Lung (tissue), 12 donors: Measurements from ENCODE around the gene EMC8. TPM values are rescaled to one million over a fixed set of nuclear protein-coding genes. Genes with fewer than 3 reads are reported as not detected.

Experiments used
- ATAC-seq: fragments of 200-7000 bp; cut with Tn5 transposase; one replicate; pipeline ENCODE4 v1.9.1; 2020; ENCODE audit warnings: moderate number of reproducible peaks; ENCODE audit not compliant: insufficient read depth, low FRiP score
- DNase-seq, 3 donors: peaks; one replicate each; pipeline ENCODE4 v3.0.0-alpha.2; 2013 to 2017
- H3K27ac ChIP-seq, 2 donors: one replicate each; pipeline ENCODE4 v1.5.1; 2013; ENCODE audit warnings: mild to moderate bottlenecking in 2 of 2, moderate library complexity in 2 of 2, control low read depth in 1 of 2, inconsistent platforms in 1 of 2, low read depth in 1 of 2, low read length in 1 of 2
- H3K27me3 ChIP-seq, 3 donors: one replicate each; pipeline ENCODE4 v1.5.1; 2013; ENCODE audit warnings: low read length in 2 of 3; ENCODE audit not compliant: control insufficient read depth in 3 of 3, insufficient read depth in 3 of 3
- H3K36me3 ChIP-seq, 4 donors: one replicate each; pipeline ENCODE4 v1.5.1; 2013; ENCODE audit warnings: low read length in 4 of 4, mild to moderate bottlenecking in 1 of 4, moderate library complexity in 1 of 4; ENCODE audit not compliant: control insufficient read depth in 4 of 4, insufficient read depth in 4 of 4
- H3K4me1 ChIP-seq, 5 donors: one replicate each; pipeline ENCODE4 v1.5.1; 2013; ENCODE audit warnings: low read length in 5 of 5, mild to moderate bottlenecking in 2 of 5, moderate library complexity in 1 of 5; ENCODE audit not compliant: control insufficient read depth in 5 of 5, insufficient read depth in 5 of 5
- H3K4me3 ChIP-seq: one replicate; pipeline ENCODE4 v1.5.1; 2013; ENCODE audit warnings: mild to moderate bottlenecking, control low read depth, moderate library complexity
- H3K9ac ChIP-seq, 2 donors: one replicate each; pipeline ENCODE4 v1.5.1; 2013; ENCODE audit warnings: low read length in 2 of 2, control low read depth in 1 of 2; ENCODE audit not compliant: insufficient read depth in 1 of 2
- H3K9me3 ChIP-seq, 4 donors: one replicate each; pipeline ENCODE4 v1.5.1; 2013; ENCODE audit warnings: low read length in 3 of 4, mild to moderate bottlenecking in 1 of 4, moderate library complexity in 1 of 4; ENCODE audit not compliant: control insufficient read depth in 4 of 4, insufficient read depth in 3 of 4
- CTCF ChIP-seq: IDR thresholded peaks from 2 replicates; pipeline ENCODE4 v1.5.1; 2012; ENCODE audit warnings: mild to moderate bottlenecking; ENCODE audit errors: control extremely low read depth, extremely low read depth
- WGBS, 2 donors: extraction: QIAGEN DNeasy Blood & Tissue Kit; methylation state at CpG; one replicate each; pipeline ENCODE4 v1.1.7; 2013; 5-methylcytosine and 5-hydroxymethylcytosine counted together
- polyA plus RNA-seq, 2 donors: library from polyadenylated mRNA; stranded (reverse); fragments of 200-250 nt; gene quantifications; one replicate each; pipeline ENCODE4 v1.2.1, GENCODE V29; 2013
- total RNA-seq, 2 donors: library from RNA; depleted of rRNA in 1 of 2; stranded (reverse); fragments of >200 nt in 1 of 2; gene quantifications; one replicate each; pipeline ENCODE4 v1.2.1, GENCODE V29; 2014 to 2021
- donor health status: control.
- donor health status: control.
- donor health status: Bipolar disorder and iron deficiency.
- donor health status: healthy.
- donor health status: DM: yes; HTN: yes; CAD: no.

The EMC8 gene
- total and polyA plus RNA-seq, 4 donors: 10.5 to 26.8 (median 17.5) TPM

- Histone ChIP-seq H3K9me3 (peaks cover 0 to 4% (median 0%) of the 10 kb centered on the region in 4 donors), H3K4me1 (peaks cover 0 to 13% (median 8%) of the 10 kb centered on the region in 5 donors), H3K27me3 (no peaks in the 10 kb centered on the region), H3K4me3 (no peak overlapping the region), H3K9ac (no peak overlapping the region), H3K36me3 (no peaks in the 10 kb centered on the region), H3K27ac (no peak overlapping the region)
- TF ChIP-seq CTCF: no peak
- DNase-seq: no peak
- no peak for ATAC-seq
These were observed 44.8 kb upstream of the EMC8 start for GRCh38 chr16:85844169-85844481.

DNA sequence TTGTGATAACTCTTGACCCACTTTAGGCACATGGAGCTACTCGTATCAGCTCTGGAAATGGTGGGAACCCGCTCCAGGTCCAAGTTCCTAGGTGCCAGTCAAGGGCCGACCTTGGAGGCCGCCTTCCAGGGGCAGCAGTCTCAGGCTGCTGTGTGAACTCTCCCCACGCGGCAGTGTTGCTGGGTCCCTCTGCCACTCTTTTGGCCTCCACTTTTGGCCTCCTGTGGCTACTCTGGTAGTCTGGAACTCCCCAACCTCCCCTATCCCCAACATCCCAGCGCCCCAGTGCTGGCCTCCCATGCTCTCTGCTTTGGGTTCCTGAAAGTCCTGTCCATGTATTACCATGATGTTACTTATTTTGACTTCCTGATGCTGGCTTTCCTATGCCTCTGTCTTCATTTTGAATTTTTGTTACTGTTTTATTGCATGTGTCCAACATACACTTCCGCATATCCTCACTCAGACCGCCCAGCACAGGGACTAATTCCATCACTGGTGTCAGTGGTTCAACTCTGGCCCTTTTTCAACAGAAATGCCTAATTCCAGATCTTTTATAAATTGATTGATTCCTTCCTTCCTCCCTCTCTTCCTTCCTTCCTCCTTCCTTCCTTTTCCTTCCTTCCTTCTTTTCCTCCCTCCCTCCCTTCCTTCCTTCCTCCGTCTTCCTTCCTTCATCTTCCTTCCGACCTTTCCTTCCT is 44.3 kb upstream of the EMC8 start:
- H3K9ac ChIP-seq: no peak overlapping the region
- TF ChIP-seq CTCF: no peak
- H3K9me3 ChIP-seq: peaks cover 0 to 4% (median 0%) of the 10 kb centered on the region in 4 donors
- no peaks in the 10 kb centered on the region for H3K36me3 ChIP-seq
- 90 to 95% methylated on average over 11 of the region's 11 CpGs for WGBS, 2 donors
- ATAC-seq: no peak
- no peak for DNase-seq
- H3K27me3 ChIP-seq: no peaks in the 10 kb centered on the region
- H3K4me1 ChIP-seq: peaks cover 0 to 13% (median 8%) of the 10 kb centered on the region in 5 donors
- no peak overlapping the region for H3K27ac ChIP-seq
- no peak overlapping the region for H3K4me3 ChIP-seq

GRCh38 chr16:85842848-85843247 is 43.5 kb upstream of the EMC8 start:
- H3K4me3 ChIP-seq: no peak overlapping the region
- no peak for TF ChIP-seq CTCF
- no peak overlapping the region for H3K9ac ChIP-seq
- no peaks in the 10 kb centered on the region for H3K27me3 ChIP-seq
- 95 to 96% methylated on average over 9 of the region's 9 CpGs for WGBS, 2 donors
- ATAC-seq: no peak
- no peaks in the 10 kb centered on the region for H3K36me3 ChIP-seq
- H3K27ac ChIP-seq: no peak overlapping the region
- H3K9me3 ChIP-seq: peaks cover 0 to 4% (median 0%) of the 10 kb centered on the region in 4 donors
- H3K4me1 ChIP-seq: peaks cover 0 to 13% (median 8%) of the 10 kb centered on the region in 5 donors
- DNase-seq: no peak

DNA sequence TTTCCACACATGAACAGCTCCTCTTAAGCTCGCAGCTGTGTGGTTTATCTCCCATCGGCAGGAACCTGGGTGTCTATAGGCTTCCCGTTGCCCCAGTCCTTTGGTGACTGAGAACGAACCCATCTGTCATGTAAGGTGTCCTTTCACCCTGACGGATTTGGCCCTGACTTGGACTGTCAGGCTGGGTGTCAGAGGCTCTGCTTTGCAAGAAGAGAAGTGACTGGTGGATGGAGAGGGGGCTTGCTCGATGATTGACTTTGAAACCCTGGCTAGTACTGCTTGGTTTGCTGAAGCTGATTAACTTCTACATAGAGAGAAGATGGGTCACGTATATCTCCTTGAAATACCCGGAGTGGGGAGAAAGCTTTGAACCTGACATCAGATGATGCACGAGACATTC is 43.1 kb upstream of the EMC8 start:
- peaks cover 0 to 10% (median 8%) of the 10 kb centered on the region in 5 donors for H3K4me1 ChIP-seq
- WGBS, 2 donors: 91% methylated on average over 9 of the region's 9 CpGs
- no peak for DNase-seq
- no peak for TF ChIP-seq CTCF
- no peak overlapping the region for H3K27ac ChIP-seq
- ATAC-seq: no peak
- no peaks in the 10 kb centered on the region for H3K36me3 ChIP-seq
- no peak overlapping the region for H3K9ac ChIP-seq
- H3K4me3 ChIP-seq: no peak overlapping the region
- no peaks in the 10 kb centered on the region for H3K27me3 ChIP-seq
- peaks cover 0 to 4% (median 0%) of the 10 kb centered on the region in 4 donors for H3K9me3 ChIP-seq
